EH (cell line): ENCODE measurements around the gene ERBB3.
"Not testable (repeated sequence)": the region's sequence is repeated elsewhere in the genome, so short reads cannot be mapped to it uniquely, and the experiment has no call there.

Source experiments
- DNase-seq: peaks from one replicate; pipeline ENCODE4 v3.0.0-alpha.2; 2015; ENCODE audit warnings: low read depth

The ERBB3 gene

GRCh38 chr12:56079723-56080555 lies at the start of gene ERBB3:
Gene ERBB3 (plus strand): TSS chr12:56080165. CDS start chr12:56080301, 136 bp downstream.
- DNase-seq, result peak; percentile 88

- no peak for DNase-seq
Measured at GRCh38 chr12:56031987-56032386, 48.0 kb upstream of the ERBB3 start.

GRCh38 chr12:56034586-56035332 lies 45.2 kb upstream of the ERBB3 start:
- no peak for DNase-seq

GRCh38 chr12:56037161-56037560 lies 42.8 kb upstream of the ERBB3 start:
- no peak for DNase-seq

DNA sequence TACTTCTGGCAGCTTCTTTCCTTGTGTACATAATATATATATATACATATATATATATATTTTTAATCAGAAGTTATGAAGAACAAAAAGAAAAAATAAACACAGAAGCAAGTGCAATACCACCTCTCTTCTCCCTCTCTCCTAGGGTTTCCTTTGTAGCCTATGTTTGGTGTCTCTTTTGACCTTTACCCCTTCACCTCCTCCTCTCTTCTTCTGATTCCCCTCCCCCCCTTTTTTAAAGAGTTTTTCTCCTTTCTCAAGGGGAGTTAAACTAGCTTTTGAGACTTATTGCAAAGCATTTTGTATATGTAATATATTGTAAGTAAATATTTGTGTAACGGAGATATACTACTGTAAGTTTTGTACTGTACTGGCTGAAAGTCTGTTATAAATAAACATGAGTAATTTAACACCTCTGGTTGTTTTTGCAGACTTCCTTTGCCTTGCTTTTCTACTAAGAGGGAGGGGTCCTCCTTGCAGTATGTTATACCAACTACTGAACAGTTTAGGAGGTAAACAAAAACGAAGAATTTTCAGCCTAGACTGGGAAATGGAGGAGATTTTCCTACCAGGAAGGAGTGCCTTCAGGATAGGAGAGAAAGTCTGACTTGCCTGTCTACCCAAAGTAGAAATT lies 41.8 kb upstream of the ERBB3 start:
- DNase-seq, result no peak

DNA sequence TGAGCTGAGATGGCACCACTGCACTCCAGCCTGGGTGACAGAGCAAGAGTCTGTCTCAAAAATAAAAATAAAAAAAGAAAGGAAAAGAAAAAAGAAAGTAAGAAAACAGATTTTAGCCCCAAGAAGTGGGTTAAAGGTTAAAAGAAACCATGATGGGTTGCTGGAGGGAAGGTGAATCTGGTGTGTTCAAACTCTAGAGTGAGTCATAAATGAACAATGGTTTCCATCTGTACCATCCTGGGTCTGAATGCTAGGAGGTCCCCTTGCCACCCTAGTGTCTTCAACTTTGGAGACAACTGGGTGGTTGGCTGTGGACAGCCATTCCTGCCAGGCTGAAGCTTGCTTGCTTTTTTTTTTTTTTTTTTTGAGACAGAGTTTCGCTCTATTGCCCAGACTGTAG lies 39.8 kb upstream of the ERBB3 start:
- DNase-seq, result no peak

GRCh38 chr12:56040963-56041551 lies 38.9 kb upstream of the ERBB3 start:
- DNase-seq, result no peak

- peak; percentile 99 for DNase-seq
Measured at GRCh38 chr12:56041552-56042429, 38.2 kb upstream of the ERBB3 start, which contains the start of gene RPS26. Gene RPS26 (plus strand): TSS chr12:56041918. CDS start chr12:56042167, 249 bp downstream.

GRCh38 chr12:56042430-56042813 lies 37.5 kb upstream of the ERBB3 start:
- not testable (repeated sequence) for DNase-seq

DNA sequence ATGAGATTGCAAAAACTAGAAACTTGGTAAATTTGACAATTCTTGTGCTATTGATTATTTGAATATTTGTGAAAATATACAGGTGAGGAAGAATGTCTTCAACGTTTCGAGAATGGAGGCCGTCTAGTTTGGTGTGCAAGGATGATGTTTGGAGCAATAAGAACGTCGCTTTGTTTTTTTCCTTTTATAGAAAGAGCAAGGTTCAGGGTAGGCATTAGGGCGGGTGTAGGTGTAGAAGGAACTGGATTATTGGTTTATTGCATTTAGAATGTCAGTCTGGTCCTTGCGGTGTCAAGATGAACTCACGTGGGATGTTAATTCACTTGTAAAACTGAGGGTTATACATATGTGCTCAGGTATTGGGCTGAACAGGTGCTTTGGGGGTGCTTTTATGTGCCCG lies 37.1 kb upstream of the ERBB3 start:
- no peak for DNase-seq

GRCh38 chr12:56046027-56046780 lies 33.8 kb upstream of the ERBB3 start:
- DNase-seq, result no peak

DNA sequence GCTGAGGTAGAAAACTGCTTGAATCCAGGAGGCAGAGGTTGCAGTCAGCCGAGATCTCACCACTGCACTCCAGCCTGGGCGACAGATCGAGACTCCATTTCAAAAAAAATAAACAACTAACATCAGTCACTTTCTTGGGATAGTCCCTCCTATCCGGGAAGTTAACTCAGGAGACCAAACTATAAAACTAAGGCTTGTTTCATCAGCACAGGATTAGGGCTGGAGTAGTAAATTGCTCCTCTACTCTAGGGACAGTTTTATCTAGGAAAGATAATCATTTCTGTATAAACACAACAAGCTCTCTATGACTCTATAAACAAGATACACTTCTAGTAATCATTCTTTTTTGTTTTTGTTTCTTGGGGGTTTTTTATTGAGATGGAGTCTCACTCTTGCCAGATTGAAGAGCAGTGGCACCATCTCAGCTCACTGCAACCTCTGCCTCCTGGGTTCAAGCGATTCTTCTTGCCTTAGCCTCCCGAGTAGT lies 26.5 kb upstream of the ERBB3 start:
- DNase-seq, result peak; percentile 39

GRCh38 chr12:56059964-56060363 lies 20.0 kb upstream of the ERBB3 start:
- peak; percentile 85 for DNase-seq

DNA sequence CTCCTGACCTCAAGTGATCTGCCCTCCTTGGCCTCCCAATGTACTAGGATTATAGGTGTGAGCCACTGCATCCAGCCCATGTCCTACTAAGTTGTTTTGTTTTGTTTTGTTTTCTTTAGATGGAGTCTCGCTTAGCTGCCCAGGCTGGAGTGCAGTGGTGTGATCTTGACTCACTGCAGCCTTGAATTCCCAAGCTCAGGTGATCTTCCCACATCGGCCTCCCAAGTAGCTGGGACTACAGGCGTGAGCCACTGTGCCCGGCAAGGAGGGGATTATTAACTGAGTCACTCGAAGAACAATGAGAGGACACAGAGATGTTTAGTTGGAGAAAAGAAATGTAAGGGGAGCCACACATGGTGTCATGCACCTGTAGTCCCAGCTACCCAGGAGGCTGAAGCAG lies 18.0 kb upstream of the ERBB3 start:
- DNase-seq, result no peak

DNA sequence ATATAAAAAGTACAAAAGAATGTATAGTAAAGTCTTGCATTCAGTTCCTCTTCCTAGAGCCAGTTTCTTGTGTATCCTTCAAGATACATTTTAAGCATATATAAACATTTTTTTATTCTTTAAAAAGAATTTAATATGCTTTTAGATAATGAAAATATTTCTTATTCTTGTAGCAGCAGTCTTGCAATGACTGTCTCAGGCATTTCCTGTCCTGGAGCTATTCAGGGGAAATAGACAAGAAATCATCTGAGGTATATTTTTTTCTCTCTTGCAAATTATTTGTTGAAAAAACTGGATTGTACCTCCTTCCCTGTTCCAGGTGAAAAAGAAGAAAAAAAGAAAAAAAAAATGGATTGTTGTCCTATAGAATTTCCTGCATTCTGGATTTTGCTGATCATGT lies 17.0 kb upstream of the ERBB3 start:
- peak; percentile 48 for DNase-seq

DNA sequence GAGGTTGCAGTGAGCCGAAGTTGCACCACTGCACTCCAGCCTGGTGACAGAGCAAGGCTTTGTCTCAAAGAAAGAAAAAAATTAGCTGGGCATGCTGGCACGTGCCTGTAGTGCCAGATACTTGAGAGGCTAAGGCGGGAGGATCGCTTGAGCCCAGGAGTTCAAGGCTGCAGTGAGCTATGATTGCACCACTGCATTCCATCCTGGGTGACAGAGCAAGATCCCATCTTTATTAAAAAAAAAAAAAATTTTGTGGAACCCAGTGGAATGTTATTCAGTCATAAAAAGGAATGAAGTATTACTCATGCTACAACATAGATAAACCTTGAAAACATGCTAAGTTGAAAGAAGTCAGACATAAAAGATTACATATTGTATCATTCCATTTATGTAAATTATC lies 8.3 kb upstream of the ERBB3 start:
- peak; percentile 84 for DNase-seq

DNA sequence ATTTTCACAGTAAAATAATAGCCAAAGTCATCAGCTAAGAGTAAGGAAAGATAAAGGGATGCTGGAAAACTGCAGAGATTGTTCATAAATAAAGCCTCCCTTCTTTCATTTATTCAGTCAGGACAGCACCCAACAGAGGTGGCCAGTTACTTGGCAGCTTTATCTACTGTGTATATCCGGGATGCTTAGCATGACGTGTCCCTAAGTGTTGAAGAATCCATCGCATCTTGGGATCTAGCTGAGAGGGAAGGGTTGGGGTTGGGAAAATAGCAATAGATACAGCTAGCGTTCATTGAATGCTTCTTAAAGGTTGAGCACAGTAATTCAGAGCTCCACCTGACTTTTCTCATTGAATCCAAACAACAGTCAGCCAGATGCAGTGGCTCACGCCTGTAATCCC lies 5.6 kb upstream of the ERBB3 start:
- DNase-seq, result peak; percentile 20

GRCh38 chr12:56077966-56078365 lies 2.0 kb upstream of the ERBB3 start:
- DNase-seq, result not testable (repeated sequence)

DNA sequence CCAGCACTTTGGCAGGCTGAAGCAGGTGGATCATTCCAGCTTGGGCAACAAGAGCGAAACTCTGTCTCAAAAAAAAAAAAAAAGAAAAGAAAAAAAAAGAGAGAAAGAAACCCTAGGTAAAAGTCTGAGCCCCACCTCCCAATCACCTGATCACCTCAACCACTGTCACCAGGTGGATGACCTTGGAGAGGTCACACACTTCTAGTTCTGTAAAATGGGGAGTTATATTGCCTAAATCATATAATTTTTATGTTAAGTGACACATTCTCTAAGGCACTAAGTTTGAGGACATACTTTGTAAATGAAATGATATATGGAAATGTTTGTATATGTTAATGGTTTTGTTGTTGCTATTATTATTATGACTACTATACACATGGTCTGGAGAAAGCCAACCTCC lies 1.5 kb upstream of the ERBB3 start:
- DNase-seq, result no peak

GRCh38 chr12:56078931-56079722 lies 838 bp upstream of the ERBB3 start:
- DNase-seq, result peak; percentile 84
